ENCODE results near the gene DGCR2. TPM values are rescaled to one million over a fixed set of nuclear protein-coding genes. Genes with fewer than 3 reads are reported as not detected.
"Not testable (repeated sequence)": the region's sequence is repeated elsewhere in the genome, so short reads cannot be mapped to it uniquely, and the experiment has no call there.

The DGCR2 gene
- total and polyA plus RNA-seq, 2 experiments from 2014 or later: 25.6 to 42.7 TPM

DNA sequence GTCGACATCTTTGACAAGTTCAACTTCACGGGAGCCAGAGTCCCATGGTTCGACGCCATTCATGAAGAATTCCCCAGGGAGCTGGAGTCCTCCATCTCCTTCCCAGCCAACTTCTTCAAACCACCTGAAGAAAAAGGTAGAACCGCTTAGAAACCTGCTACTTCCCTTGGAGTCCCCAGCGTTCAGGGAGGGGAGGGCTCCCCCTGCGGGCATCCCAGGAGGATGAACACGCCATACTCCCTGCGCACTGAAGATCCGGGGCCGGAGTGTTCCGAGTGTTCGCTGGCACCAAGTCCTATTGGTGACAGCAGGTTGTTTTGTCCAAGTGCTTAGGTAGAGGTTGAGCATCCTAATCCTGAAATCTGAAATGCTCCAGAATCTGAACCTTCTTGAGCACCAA, 134.4 kb downstream of the DGCR2 start:
- no peaks in the 10 kb centered on the region for H3K79me2 ChIP-seq (ENCODE audit: insufficient read depth)
- no peaks in the 10 kb centered on the region for H3F3A ChIP-seq (ENCODE audit: insufficient read depth)
- 42 to 48% methylated on average over 13 of the region's 13 CpGs for WGBS, 2 experiments (ENCODE audit: low coverage in 1 of 2, low lambda C conversion rate in 2 of 2, missing lambda C conversion rate in 2 of 2)
- no peaks in the 10 kb centered on the region for H3K9me2 ChIP-seq (ENCODE audit: insufficient read depth)
- H3K9ac ChIP-seq: no peak overlapping the region
- H3K4me3 ChIP-seq: no peak overlapping the region
- peak; percentile 5 for DNase-seq
- H3K27ac ChIP-seq: no peak overlapping the region
- H3K4me2 ChIP-seq (ENCODE audit: unreplicated experiment): no peak overlapping the region
- peaks cover 6% of the 10 kb centered on the region for H3K27me3 ChIP-seq (replicated peaks; ENCODE audit: insufficient read depth)
- TF ChIP-seq EZH2 (IDR thresholded peaks at IDR 0.05; ENCODE audit: insufficient read depth, poor library complexity, severe bottlenecking) (no peak), EZH2phosphoT487 (IDR thresholded peaks at IDR 0.05; ENCODE audit: insufficient read depth, low read depth) (no peak)
- no peak overlapping the region for H2AFZ ChIP-seq
- H3K9me3 ChIP-seq (ENCODE audit: low read depth): no peaks in the 10 kb centered on the region
- in situ Hi-C loops (cut with MboI): no loop called here
- H3K4me1 ChIP-seq (ENCODE audit: insufficient read depth): no peaks in the 10 kb centered on the region
- H4K20me1 ChIP-seq (ENCODE audit: insufficient read depth): no peaks in the 10 kb centered on the region
- no peaks in the 10 kb centered on the region for H3K36me3 ChIP-seq (ENCODE audit: low read depth)

DNA sequence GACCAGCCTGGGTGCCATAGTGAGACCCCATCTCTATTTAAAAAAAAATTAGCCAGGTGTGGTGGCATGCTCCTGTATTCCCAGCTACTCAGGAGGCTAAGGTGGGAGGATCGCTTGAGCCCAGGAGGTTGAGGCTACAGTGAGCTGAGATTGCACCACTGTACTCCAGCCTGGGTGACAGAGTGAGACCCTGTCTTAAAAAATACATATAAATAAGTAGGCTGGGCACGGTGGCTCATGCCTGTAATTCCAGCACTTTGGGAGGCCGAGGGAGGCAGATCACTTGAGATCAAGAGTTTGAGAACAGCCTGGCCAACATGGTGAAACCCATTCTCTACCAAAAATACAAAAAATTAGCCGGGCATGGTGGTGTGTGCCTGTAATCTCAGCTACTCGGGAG, 135.1 kb downstream of the DGCR2 start:
- H4K20me1 ChIP-seq (ENCODE audit: insufficient read depth); in situ Hi-C loops (cut with MboI); H2AFZ ChIP-seq; H3K9me2 ChIP-seq (ENCODE audit: insufficient read depth); H3K4me2 ChIP-seq (ENCODE audit: unreplicated experiment); H3K4me1 ChIP-seq (ENCODE audit: insufficient read depth); H3K9ac ChIP-seq; H3K79me2 ChIP-seq (ENCODE audit: insufficient read depth); H3K36me3 ChIP-seq (ENCODE audit: low read depth); H3F3A ChIP-seq (ENCODE audit: insufficient read depth); H3K27ac ChIP-seq; DNase-seq; H3K27me3 ChIP-seq (replicated peaks; ENCODE audit: insufficient read depth); H3K9me3 ChIP-seq (ENCODE audit: low read depth); H3K4me3 ChIP-seq: not testable (repeated sequence)
- 50 to 54% methylated on average over 5 of the region's 5 CpGs for WGBS, 2 experiments (ENCODE audit: low coverage in 1 of 2, low lambda C conversion rate in 2 of 2, missing lambda C conversion rate in 2 of 2)

Small RNA genes lying within 50 kb of the gene (small RNA-seq; reads per million reads assigned to genes)
- gene RF00019 (ENCODE audit: low read depth, low replicate concordance): not detected

Other genes with a start within 250 kb of the DGCR2 start
- gene DGCR6, start 216.1 kb downstream of the DGCR2 start, total RNA-seq (2014; rRNA removed; shearing (Covaris generic)): 0.86 and 7.8 TPM in 2 replicates
- 0.93 and 3.0 TPM in 2 replicates for gene DGCR6, start 216.1 kb downstream of the DGCR2 start, polyA plus RNA-seq (2016; fragmentation: Nextera tagmentation; extraction: Ambion mirVana)
- gene PRODH, start 186.1 kb downstream of the DGCR2 start, total RNA-seq (2014; rRNA removed; shearing (Covaris generic)): not detected in 2 replicates
- not detected in 2 replicates for gene PRODH, start 186.1 kb downstream of the DGCR2 start, polyA plus RNA-seq (2016; fragmentation: Nextera tagmentation; extraction: Ambion mirVana)
- gene TSSK2, start 8.9 kb upstream of the DGCR2 start, total RNA-seq (2014; rRNA removed; shearing (Covaris generic)): not detected in 2 replicates
- not detected in 2 replicates for gene TSSK2, start 8.9 kb upstream of the DGCR2 start, polyA plus RNA-seq (2016; fragmentation: Nextera tagmentation; extraction: Ambion mirVana)
- gene ESS2, start 22.2 kb upstream of the DGCR2 start, total RNA-seq (2014; rRNA removed; shearing (Covaris generic)): 18.6 and 23.0 TPM in 2 replicates
- 12.3 and 12.6 TPM in 2 replicates for gene ESS2, start 22.2 kb upstream of the DGCR2 start, polyA plus RNA-seq (2016; fragmentation: Nextera tagmentation; extraction: Ambion mirVana)
- gene GSC2, start 27.9 kb upstream of the DGCR2 start, total RNA-seq (2014; rRNA removed; shearing (Covaris generic)): not detected in 2 replicates
- not detected in 2 replicates for gene GSC2, start 27.9 kb upstream of the DGCR2 start, polyA plus RNA-seq (2016; fragmentation: Nextera tagmentation; extraction: Ambion mirVana)
- 89.9 and 99.5 TPM in 2 replicates for gene SLC25A1, start 56.3 kb upstream of the DGCR2 start, total RNA-seq (2014; rRNA removed; shearing (Covaris generic))
- 113 and 115 TPM in 2 replicates for gene SLC25A1, start 56.3 kb upstream of the DGCR2 start, polyA plus RNA-seq (2016; fragmentation: Nextera tagmentation; extraction: Ambion mirVana)
- 10.2 and 20.0 TPM in 2 replicates for gene CLTCL1, start 169.3 kb upstream of the DGCR2 start, total RNA-seq (2014; rRNA removed; shearing (Covaris generic))
- gene CLTCL1, start 169.3 kb upstream of the DGCR2 start, polyA plus RNA-seq (2016; fragmentation: Nextera tagmentation; extraction: Ambion mirVana): 8.5 and 8.9 TPM in 2 replicates

All from GM23248 (cell line).